Subcutaneous adipose tissue (tissue), 4 donors: ENCODE measurements around the gene KRTAP12-4. TPM values are rescaled to one million over a fixed set of nuclear protein-coding genes. Genes with fewer than 3 reads are reported as not detected.

ENCODE experiments used
- CTCF ChIP-seq: fragments of 450-650 bp; IDR thresholded peaks from one replicate; pipeline ENCODE4 v1.5.1; 2016; ENCODE audit warnings: low read depth, mild to moderate bottlenecking, control low read depth, antibody characterized with exemption, moderate library complexity
- total RNA-seq, 4 donors: library from RNA; depleted of rRNA; stranded (reverse); fragments of >200 nt; gene quantifications; one replicate each; pipeline ENCODE4 v1.1.0, GENCODE V29; 2016

Gene KRTAP12-4
- total RNA-seq, 4 donors from 2014 or later, result not detected

GRCh38 chr21:44626673-44627143 lies 27.8 kb downstream of the KRTAP12-4 start, which contains the start of gene KRTAP10-9:
KRTAP10-9 (plus strand) TSS chr21:44627093; CDS start chr21:44627172, 79 bp downstream.
- no peak for TF ChIP-seq CTCF

GRCh38 chr21:44626262-44626661 lies 28.2 kb downstream of the KRTAP12-4 start:
- TF ChIP-seq CTCF, result no peak

GRCh38 chr21:44625756-44626155 lies 28.7 kb downstream of the KRTAP12-4 start:
- no peak for TF ChIP-seq CTCF

GRCh38 chr21:44623575-44623974 lies 30.9 kb downstream of the KRTAP12-4 start:
- no peak for TF ChIP-seq CTCF

- TF ChIP-seq CTCF, result no peak
Observed at GRCh38 chr21:44619886-44620285, 34.6 kb downstream of the KRTAP12-4 start.

- TF ChIP-seq CTCF, result no peak
Observed at GRCh38 chr21:44618909-44619308, 35.5 kb downstream of the KRTAP12-4 start.

- TF ChIP-seq CTCF, result no peak
Observed at GRCh38 chr21:44618504-44618903, 36.0 kb downstream of the KRTAP12-4 start.
